Sigmoid colon (tissue), 4 donors: ENCODE measurements around the gene STXBP2.

Experiments
- POLR2A ChIP-seq, 2 donors: fragments of 450-650 bp; IDR thresholded peaks; one replicate each; pipeline ENCODE4 v1.6.1; 2016; ENCODE audit warnings: antibody characterized with exemption in 2 of 2, mild to moderate bottlenecking in 2 of 2, moderate library complexity in 2 of 2
- POLR2AphosphoS5 ChIP-seq, 4 donors: sonication (generic); formaldehyde crosslinking; IDR thresholded peaks; one replicate each; pipeline ENCODE4 v1.6.1; 2017; ENCODE audit warnings: antibody characterized with exemption in 4 of 4
- TF ChIP-seq, protein P1 (sequence below), 4 experiments: fragments of 450-650 bp in 3 of 4; fragments of 200-600 bp in 1 of 4; IDR thresholded peaks; one replicate each; pipeline ENCODE4 v1.5.1; 2016 to 2019; ENCODE audit warnings: antibody characterized with exemption in 4 of 4, mild to moderate bottlenecking in 3 of 4, moderate library complexity in 2 of 4

- TF ChIP-seq, protein P1, sequence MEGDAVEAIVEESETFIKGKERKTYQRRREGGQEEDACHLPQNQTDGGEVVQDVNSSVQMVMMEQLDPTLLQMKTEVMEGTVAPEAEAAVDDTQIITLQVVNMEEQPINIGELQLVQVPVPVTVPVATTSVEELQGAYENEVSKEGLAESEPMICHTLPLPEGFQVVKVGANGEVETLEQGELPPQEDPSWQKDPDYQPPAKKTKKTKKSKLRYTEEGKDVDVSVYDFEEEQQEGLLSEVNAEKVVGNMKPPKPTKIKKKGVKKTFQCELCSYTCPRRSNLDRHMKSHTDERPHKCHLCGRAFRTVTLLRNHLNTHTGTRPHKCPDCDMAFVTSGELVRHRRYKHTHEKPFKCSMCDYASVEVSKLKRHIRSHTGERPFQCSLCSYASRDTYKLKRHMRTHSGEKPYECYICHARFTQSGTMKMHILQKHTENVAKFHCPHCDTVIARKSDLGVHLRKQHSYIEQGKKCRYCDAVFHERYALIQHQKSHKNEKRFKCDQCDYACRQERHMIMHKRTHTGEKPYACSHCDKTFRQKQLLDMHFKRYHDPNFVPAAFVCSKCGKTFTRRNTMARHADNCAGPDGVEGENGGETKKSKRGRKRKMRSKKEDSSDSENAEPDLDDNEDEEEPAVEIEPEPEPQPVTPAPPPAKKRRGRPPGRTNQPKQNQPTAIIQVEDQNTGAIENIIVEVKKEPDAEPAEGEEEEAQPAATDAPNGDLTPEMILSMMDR (IDR thresholded peaks at IDR 0.05): no peak
- TF ChIP-seq POLR2A (IDR thresholded peaks at IDR 0.05) (no peak), POLR2AphosphoS5 (IDR thresholded peaks at IDR 0.05) (no peak)
These were observed 21.8 kb upstream of the STXBP2 start for GRCh38 chr19:7614859-7615741.
